ENCODE data around the gene ZNF319. TPM values are rescaled to one million over a fixed set of nuclear protein-coding genes. Genes with fewer than 3 reads are reported as not detected.

The ZNF319 gene
- polyA plus RNA-seq, 1 donor (not counting 4 experiments of a cell fraction or from before 2014, with no cell fraction given): 3.3 TPM

DNA sequence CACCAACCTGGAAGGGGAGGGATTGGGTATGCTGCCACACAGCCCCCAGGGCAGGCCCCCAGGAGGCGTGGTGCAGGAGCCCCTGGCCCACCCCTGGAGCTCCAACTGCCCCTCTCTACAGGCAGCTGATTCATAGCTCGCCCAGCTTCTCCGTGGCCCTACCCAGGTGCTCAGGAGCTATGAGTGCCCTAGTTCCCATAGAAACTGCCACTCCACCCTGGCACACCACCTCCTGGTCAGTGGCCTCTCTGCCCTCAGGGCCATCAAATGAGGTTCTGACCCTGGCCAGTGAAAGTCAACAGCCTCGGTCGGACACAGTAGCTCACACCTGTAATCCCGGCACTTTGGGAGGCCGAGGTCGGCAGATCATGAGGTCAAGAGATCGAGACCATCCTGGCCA, 47.6 kb downstream of the ZNF319 start:
- H3K36me3 ChIP-seq (ENCODE audit: control insufficient read depth in 2 of 2, extremely low read depth in 1 of 2, insufficient read depth in 2 of 2, low read length in 2 of 2): no peaks in the 10 kb centered on the region

GRCh38 chr16:57951204-57951960, 49.1 kb downstream of the ZNF319 start:
- Histone ChIP-seq H3K36me3 (ENCODE audit: control insufficient read depth in 2 of 2, extremely low read depth in 1 of 2, insufficient read depth in 2 of 2, low read length in 2 of 2) (no peaks in the 10 kb centered on the region), H3K27me3 (ENCODE audit: control insufficient read depth, extremely low read depth, insufficient read depth, low read length) (peaks cover 12% of the 10 kb centered on the region), H3K27ac (ENCODE audit: control insufficient read depth, insufficient read depth, low read length) (no peak overlapping the region), H3K9me3 (ENCODE audit: control insufficient read depth, low read depth, low read length) (no peaks in the 10 kb centered on the region), H3K4me3 (ENCODE audit: control insufficient read depth in 2 of 3, extremely low read depth in 1 of 3, insufficient read depth in 2 of 3, low read depth in 1 of 3, low read length in 3 of 3) (no peak overlapping the region), H3K9me1 (ENCODE audit: control insufficient read depth, extremely low read depth, insufficient read depth, low read length) (no peaks in the 10 kb centered on the region), H3K9ac (ENCODE audit: control insufficient read depth, extremely low read depth, insufficient read depth, low read length) (no peak overlapping the region), H3K4me1 (ENCODE audit: control insufficient read depth, extremely low read depth, insufficient read depth, low read length) (no peaks in the 10 kb centered on the region), H2AFZ (ENCODE audit: control insufficient read depth, low read length) (no peak overlapping the region), H3K79me2 (ENCODE audit: control insufficient read depth, insufficient read depth, low read length) (no peaks in the 10 kb centered on the region), H4K20me1 (ENCODE audit: control insufficient read depth, extremely low read depth, insufficient read depth, low read length) (no peaks in the 10 kb centered on the region), H3K4me2 (ENCODE audit: control insufficient read depth, extremely low read depth, insufficient read depth, low read depth, low read length) (no peak overlapping the region)
- dilution Hi-C loops (cut with MboI; ENCODE audit: extremely low pct_ligation_motif_present, low sequenced_read_pairs): no loop called here
- FAIRE-seq (no peak), DNase-seq (ENCODE audit: low read depth, low spot score) (no peak)
- TF ChIP-seq EZH2 (IDR thresholded peaks at IDR 0.05; ENCODE audit: low read length): no peak
- TF ChIP-seq, protein P1, sequence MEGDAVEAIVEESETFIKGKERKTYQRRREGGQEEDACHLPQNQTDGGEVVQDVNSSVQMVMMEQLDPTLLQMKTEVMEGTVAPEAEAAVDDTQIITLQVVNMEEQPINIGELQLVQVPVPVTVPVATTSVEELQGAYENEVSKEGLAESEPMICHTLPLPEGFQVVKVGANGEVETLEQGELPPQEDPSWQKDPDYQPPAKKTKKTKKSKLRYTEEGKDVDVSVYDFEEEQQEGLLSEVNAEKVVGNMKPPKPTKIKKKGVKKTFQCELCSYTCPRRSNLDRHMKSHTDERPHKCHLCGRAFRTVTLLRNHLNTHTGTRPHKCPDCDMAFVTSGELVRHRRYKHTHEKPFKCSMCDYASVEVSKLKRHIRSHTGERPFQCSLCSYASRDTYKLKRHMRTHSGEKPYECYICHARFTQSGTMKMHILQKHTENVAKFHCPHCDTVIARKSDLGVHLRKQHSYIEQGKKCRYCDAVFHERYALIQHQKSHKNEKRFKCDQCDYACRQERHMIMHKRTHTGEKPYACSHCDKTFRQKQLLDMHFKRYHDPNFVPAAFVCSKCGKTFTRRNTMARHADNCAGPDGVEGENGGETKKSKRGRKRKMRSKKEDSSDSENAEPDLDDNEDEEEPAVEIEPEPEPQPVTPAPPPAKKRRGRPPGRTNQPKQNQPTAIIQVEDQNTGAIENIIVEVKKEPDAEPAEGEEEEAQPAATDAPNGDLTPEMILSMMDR (optimal IDR thresholded peaks at IDR 0.05 in 1 of 3, IDR thresholded peaks at IDR 0.05 in 1 of 3, conservative IDR thresholded peaks at IDR 0.05 in 1 of 3; ENCODE audit: extremely low read depth in 1 of 3, insufficient read depth in 2 of 3, low read length in 3 of 3): no peak

More for the DNA sequence above, 47.6 kb downstream of the ZNF319 start:
- Histone ChIP-seq H3K4me2 (ENCODE audit: control insufficient read depth, extremely low read depth, insufficient read depth, low read depth, low read length) (no peak overlapping the region), H3K27ac (ENCODE audit: control insufficient read depth, insufficient read depth, low read length) (no peak overlapping the region), H3K79me2 (ENCODE audit: control insufficient read depth, insufficient read depth, low read length) (no peaks in the 10 kb centered on the region), H3K4me3 (ENCODE audit: control insufficient read depth in 2 of 3, extremely low read depth in 1 of 3, insufficient read depth in 2 of 3, low read depth in 1 of 3, low read length in 3 of 3) (no peak overlapping the region), H3K9me3 (ENCODE audit: control insufficient read depth, low read depth, low read length) (no peaks in the 10 kb centered on the region), H3K27me3 (ENCODE audit: control insufficient read depth, extremely low read depth, insufficient read depth, low read length) (peaks cover 8% of the 10 kb centered on the region), H2AFZ (ENCODE audit: control insufficient read depth, low read length) (no peak overlapping the region), H3K4me1 (ENCODE audit: control insufficient read depth, extremely low read depth, insufficient read depth, low read length) (no peaks in the 10 kb centered on the region), H3K9ac (ENCODE audit: control insufficient read depth, extremely low read depth, insufficient read depth, low read length) (no peak overlapping the region), H4K20me1 (ENCODE audit: control insufficient read depth, extremely low read depth, insufficient read depth, low read length) (no peaks in the 10 kb centered on the region), H3K9me1 (ENCODE audit: control insufficient read depth, extremely low read depth, insufficient read depth, low read length) (no peaks in the 10 kb centered on the region)
- dilution Hi-C loops (cut with MboI; ENCODE audit: extremely low pct_ligation_motif_present, low sequenced_read_pairs): no loop called here
- no peak for TF ChIP-seq EZH2 (IDR thresholded peaks at IDR 0.05; ENCODE audit: low read length)
- TF ChIP-seq, protein P1 (optimal IDR thresholded peaks at IDR 0.05 in 1 of 3, IDR thresholded peaks at IDR 0.05 in 1 of 3, conservative IDR thresholded peaks at IDR 0.05 in 1 of 3; ENCODE audit: extremely low read depth in 1 of 3, insufficient read depth in 2 of 3, low read length in 3 of 3): no peak
- no peak for DNase-seq (ENCODE audit: low read depth, low spot score)
- FAIRE-seq: no peak

Data from keratinocyte (primary cell).